GM23248 (cell line): Measurements from ENCODE around the gene BRK1. TPM values are rescaled to one million over a fixed set of nuclear protein-coding genes. Genes with fewer than 3 reads are reported as not detected.
"Not testable (repeated sequence)": the region's sequence is repeated elsewhere in the genome, so short reads cannot be mapped to it uniquely, and the experiment has no call there.

Source experiments
- DNase-seq: peaks from one replicate; pipeline ENCODE4 v3.0.0-alpha.2; 2015
- H2AFZ ChIP-seq: fragments of 200-600 bp; sonication (generic); 2 replicates; pipeline ENCODE4 v1.6.1; 2016; ENCODE audit warnings: antibody characterized with exemption
- H3F3A ChIP-seq: fragments of 200-600 bp; sonication (generic); 2 replicates; pipeline ENCODE4 v1.6.1; 2016; ENCODE audit warnings: mild to moderate bottlenecking, antibody characterized with exemption, mixed run types; ENCODE audit not compliant: insufficient read depth
- H3K27ac ChIP-seq: fragments of 200-600 bp; sonication (generic); 2 replicates; pipeline ENCODE4 v1.5.1; 2016; ENCODE audit warnings: mild to moderate bottlenecking
- H3K27me3 ChIP-seq: fragments of 200-600 bp; sonication (generic); replicated peaks from 2 replicates; pipeline ENCODE4 v1.6.1; 2016; ENCODE audit warnings: mild to moderate bottlenecking; ENCODE audit not compliant: insufficient read depth
- H3K36me3 ChIP-seq: fragments of 200-600 bp; sonication (generic); 2 replicates; pipeline ENCODE4 v1.6.1; 2016; ENCODE audit warnings: low read depth, mild to moderate bottlenecking
- H3K4me1 ChIP-seq: fragments of 200-600 bp; sonication (generic); 2 replicates; pipeline ENCODE4 v1.6.1; 2016; ENCODE audit warnings: mild to moderate bottlenecking; ENCODE audit not compliant: insufficient read depth
- H3K4me2 ChIP-seq: fragments of 200-600 bp; sonication (generic); one replicate; pipeline ENCODE4 v1.6.1; 2016; ENCODE audit warnings: mild to moderate bottlenecking; ENCODE audit not compliant: unreplicated experiment
- H3K4me3 ChIP-seq: fragments of 200-600 bp; sonication (generic); 2 replicates; pipeline ENCODE4 v1.5.1; 2016; ENCODE audit warnings: mild to moderate bottlenecking
- H3K79me2 ChIP-seq: fragments of 200-600 bp; sonication (generic); 2 replicates; pipeline ENCODE4 v1.6.1; 2016; ENCODE audit warnings: mild to moderate bottlenecking; ENCODE audit not compliant: insufficient read depth
- H3K9ac ChIP-seq: fragments of 200-600 bp; sonication (generic); 2 replicates; pipeline ENCODE4 v1.6.1; 2016; ENCODE audit warnings: mild to moderate bottlenecking
- H3K9me2 ChIP-seq: fragments of 200-600 bp; sonication (generic); 2 replicates; pipeline ENCODE4 v1.6.1; 2016; ENCODE audit warnings: mixed run types, mild to moderate bottlenecking, moderate library complexity; ENCODE audit not compliant: insufficient read depth
- H3K9me3 ChIP-seq: fragments of 200-600 bp; sonication (generic); one replicate; pipeline ENCODE4 v1.6.1; 2017; ENCODE audit warnings: low read depth
- H4K20me1 ChIP-seq: fragments of 200-600 bp; sonication (generic); 2 replicates; pipeline ENCODE4 v1.6.0; 2016; ENCODE audit not compliant: insufficient read depth
- EZH2 ChIP-seq: fragments of 200-600 bp; sonication (generic); IDR thresholded peaks from 2 replicates; pipeline ENCODE4 v1.6.1; 2018; ENCODE audit warnings: antibody characterized with exemption, mild to moderate bottlenecking; ENCODE audit not compliant: insufficient read depth, poor library complexity, severe bottlenecking
- EZH2phosphoT487 ChIP-seq: fragments of 200-600 bp; sonication (generic); IDR thresholded peaks from 2 replicates; pipeline ENCODE4 v1.6.1; 2018; ENCODE audit warnings: antibody characterized with exemption, moderate library complexity, mild to moderate bottlenecking, low read depth; ENCODE audit not compliant: insufficient read depth
- WGBS, 2 experiments: methylation state at CpG; one replicate each; pipeline ENCODE4 v1.1.6; 2015 to 2017; ENCODE audit warnings: low lambda C conversion rate in 2 of 2, low coverage in 1 of 2; ENCODE audit errors: missing lambda C conversion rate in 2 of 2; 5-methylcytosine and 5-hydroxymethylcytosine counted together
- in situ Hi-C: fragments of 300-500 bp; cut with MboI; formaldehyde crosslinking; loops from 2 replicates; pipeline ENCODE4 v1.15.0; 2020
- polyA plus RNA-seq: library from polyadenylated mRNA; unstranded; fragments of >200 nt; fragmentation: Nextera tagmentation; extraction: Ambion mirVana; gene quantifications from 2 replicates; pipeline ENCODE4 v1.2.1, GENCODE V29; 2016
- total RNA-seq: library from RNA; depleted of rRNA; stranded (reverse); fragments of >200 nt; shearing (Covaris generic); gene quantifications from 2 replicates; pipeline ENCODE4 v1.2.3, GENCODE V29; 2014

The BRK1 gene
- total and polyA plus RNA-seq, 2 experiments from 2014 or later: 180 to 293 TPM

- no peak overlapping the region for H3K4me3 ChIP-seq
- no peaks in the 10 kb centered on the region for H3K27me3 ChIP-seq
- H3K27ac ChIP-seq: no peak overlapping the region
- no peaks in the 10 kb centered on the region for H3K9me2 ChIP-seq
- no peak overlapping the region for H3K4me2 ChIP-seq
- no peak for DNase-seq
- H3K9ac ChIP-seq: no peak overlapping the region
- 97 to 100% methylated on average over 1 of the region's 1 CpG for WGBS, 2 experiments
- TF ChIP-seq EZH2: no peak
- no peak for TF ChIP-seq EZH2phosphoT487
- no peaks in the 10 kb centered on the region for H3K9me3 ChIP-seq
- H3K4me1 ChIP-seq: no peaks in the 10 kb centered on the region
- H3K79me2 ChIP-seq: no peaks in the 10 kb centered on the region
- no peak overlapping the region for H2AFZ ChIP-seq
- H4K20me1 ChIP-seq: no peaks in the 10 kb centered on the region
- in situ Hi-C loops: no loop called here
- H3F3A ChIP-seq: no peaks in the 10 kb centered on the region
- H3K36me3 ChIP-seq: no peaks in the 10 kb centered on the region
Observed at GRCh38 chr3:10085738-10086137, 29.7 kb upstream of the BRK1 start.

DNA sequence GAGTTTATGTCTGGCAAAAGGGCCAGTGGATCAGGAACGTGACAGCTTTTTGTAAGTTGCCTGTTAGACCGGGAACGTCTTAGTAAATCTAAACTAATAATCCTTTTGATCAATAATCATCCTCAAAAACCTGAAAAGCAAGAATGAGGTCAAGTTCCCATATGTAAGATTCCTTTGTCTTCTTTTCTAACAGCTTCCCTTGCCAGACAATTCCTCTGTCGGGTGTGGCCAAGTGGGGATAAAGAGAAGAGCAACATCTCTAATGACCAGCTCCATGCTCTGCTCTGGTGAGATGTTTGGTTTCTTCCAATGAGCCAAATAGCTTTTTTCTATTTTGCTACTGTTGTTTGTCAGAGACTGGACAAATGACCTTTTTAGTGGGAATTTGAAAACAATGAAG is 27.2 kb upstream of the BRK1 start:
- no peaks in the 10 kb centered on the region for H3K27me3 ChIP-seq
- TF ChIP-seq EZH2phosphoT487: no peak
- TF ChIP-seq EZH2: no peak
- in situ Hi-C loops: no loop called here
- H3K9me3 ChIP-seq: no peaks in the 10 kb centered on the region
- no peak overlapping the region for H3K4me2 ChIP-seq
- peak; percentile 13 for DNase-seq
- H2AFZ ChIP-seq: no peak overlapping the region
- no peak overlapping the region for H3K9ac ChIP-seq
- H3F3A ChIP-seq: no peaks in the 10 kb centered on the region
- no peaks in the 10 kb centered on the region for H3K9me2 ChIP-seq
- no peaks in the 10 kb centered on the region for H3K36me3 ChIP-seq
- whole genome bisulfite sequencing, 2 experiments: 85 to 95% methylated on average over 4 of the region's 4 CpGs
- no peaks in the 10 kb centered on the region for H3K4me1 ChIP-seq
- H4K20me1 ChIP-seq: no peaks in the 10 kb centered on the region
- H3K4me3 ChIP-seq: no peak overlapping the region
- H3K27ac ChIP-seq: no peak overlapping the region
- no peaks in the 10 kb centered on the region for H3K79me2 ChIP-seq

- Histone ChIP-seq H2AFZ (no peak overlapping the region), H3K27me3 (no peaks in the 10 kb centered on the region), H3K9me2 (no peaks in the 10 kb centered on the region), H3K4me3 (no peak overlapping the region), H3F3A (no peaks in the 10 kb centered on the region), H3K9ac (no peak overlapping the region), H3K4me1 (no peaks in the 10 kb centered on the region), H3K79me2 (no peaks in the 10 kb centered on the region), H4K20me1 (no peaks in the 10 kb centered on the region), H3K27ac (no peak overlapping the region), H3K9me3 (no peaks in the 10 kb centered on the region), H3K36me3 (no peaks in the 10 kb centered on the region), H3K4me2 (no peak overlapping the region)
- WGBS, 2 experiments: 97% methylated on average over 6 of the region's 6 CpGs
- TF ChIP-seq EZH2phosphoT487 (no peak), EZH2 (no peak)
- in situ Hi-C loops: no loop called here
- DNase-seq: no peak
Observed at GRCh38 chr3:10090179-10090578, 25.3 kb upstream of the BRK1 start.

DNA sequence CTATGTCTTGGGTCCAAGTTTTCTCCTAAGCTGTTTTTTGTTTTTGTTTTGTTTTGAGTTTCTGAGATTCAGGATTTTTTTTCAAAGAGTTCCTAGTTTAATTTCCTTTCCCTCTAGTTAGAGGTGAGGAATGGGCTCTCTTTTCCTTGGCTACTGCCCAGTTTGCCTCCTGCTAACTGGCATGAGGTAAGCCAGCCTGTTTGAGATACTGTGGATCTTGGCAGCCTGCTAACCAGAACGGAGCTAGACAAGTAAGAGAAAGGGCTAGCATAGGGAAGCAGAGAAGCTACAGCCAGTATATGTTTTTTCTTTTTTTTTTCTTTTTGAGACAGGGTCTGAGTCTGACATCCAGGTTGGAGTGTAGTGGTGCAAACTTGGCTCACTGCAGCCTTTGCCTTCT is 24.7 kb upstream of the BRK1 start:
- in situ Hi-C loops, H2AFZ ChIP-seq, H3K4me3 ChIP-seq, H3F3A ChIP-seq, H3K9me2 ChIP-seq, H3K27me3 ChIP-seq, H3K4me2 ChIP-seq, H3K36me3 ChIP-seq, H4K20me1 ChIP-seq, DNase-seq, H3K27ac ChIP-seq, H3K9ac ChIP-seq, H3K9me3 ChIP-seq, H3K79me2 ChIP-seq, H3K4me1 ChIP-seq: not testable (repeated sequence)
- 93 to 100% methylated on average over 1 of the region's 1 CpG for WGBS, 2 experiments

DNA sequence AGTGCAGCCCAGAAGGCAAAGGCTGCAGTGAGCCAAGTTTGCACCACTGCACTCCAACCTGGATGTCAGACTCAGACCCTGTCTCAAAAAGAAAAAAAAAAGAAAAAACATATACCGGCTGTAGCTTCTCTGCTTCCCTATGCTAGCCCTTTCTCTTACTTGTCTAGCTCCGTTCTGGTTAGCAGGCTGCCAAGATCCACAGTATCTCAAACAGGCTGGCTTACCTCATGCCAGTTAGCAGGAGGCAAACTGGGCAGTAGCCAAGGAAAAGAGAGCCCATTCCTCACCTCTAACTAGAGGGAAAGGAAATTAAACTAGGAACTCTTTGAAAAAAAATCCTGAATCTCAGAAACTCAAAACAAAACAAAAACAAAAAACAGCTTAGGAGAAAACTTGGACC is 24.1 kb upstream of the BRK1 start:
- H3K9me3 ChIP-seq, H2AFZ ChIP-seq, H3K4me1 ChIP-seq, H3K27me3 ChIP-seq, H3K4me2 ChIP-seq, H3K79me2 ChIP-seq, H3K4me3 ChIP-seq, H3F3A ChIP-seq, H3K9ac ChIP-seq, H3K27ac ChIP-seq, H4K20me1 ChIP-seq, DNase-seq, H3K36me3 ChIP-seq, H3K9me2 ChIP-seq, in situ Hi-C loops: not testable (repeated sequence)
- WGBS, 2 experiments: 81 to 95% methylated on average over 2 of the region's 2 CpGs
